Stimulated activated CD4-positive, alpha-beta T cell treated with anti-CD3 and anti-CD28 coated beads, Interleukin-1b, Interleukin-23, amount 100 ng/mL, for 24 hours (primary cell): ENCODE data around the gene IQUB.
"Not testable (repeated sequence)": the region's sequence is repeated elsewhere in the genome, so short reads cannot be mapped to it uniquely, and the experiment has no call there.

Experiments used
- DNase-seq, 4 experiments: peaks; one replicate each; pipeline ENCODE4 v3.0.0-alpha.2; 2020; ENCODE audit warnings: low read depth in 4 of 4, low spot score in 1 of 4

Gene IQUB

GRCh38 chr7:123494193-123494796, 40.1 kb downstream of the IQUB start:
- peak in 2 of 4 experiments; percentile 1 to 8 for DNase-seq

GRCh38 chr7:123492485-123492884, 41.9 kb downstream of the IQUB start:
- DNase-seq: no peak

GRCh38 chr7:123485721-123486120, 48.7 kb downstream of the IQUB start:
- no peak for DNase-seq

- DNase-seq: no peak
These were observed 49.2 kb downstream of the IQUB start for GRCh38 chr7:123485187-123485586.

- no peak for DNase-seq
These were observed 50.2 kb downstream of the IQUB start for GRCh38 chr7:123484199-123484598.

- DNase-seq: no peak
These were observed 54.3 kb downstream of the IQUB start for GRCh38 chr7:123480107-123480506.

GRCh38 chr7:123478056-123478455, 56.3 kb downstream of the IQUB start:
- not testable (repeated sequence) for DNase-seq

GRCh38 chr7:123472750-123473445, 61.5 kb downstream of the IQUB start:
- no peak for DNase-seq

GRCh38 chr7:123472327-123472726, 62.1 kb downstream of the IQUB start:
- DNase-seq: no peak

GRCh38 chr7:123468303-123468702, 66.1 kb downstream of the IQUB start:
- DNase-seq: no peak

- no peak for DNase-seq
These were observed 70.5 kb downstream of the IQUB start for GRCh38 chr7:123463890-123464289.

GRCh38 chr7:123460616-123461015, 73.8 kb downstream of the IQUB start:
- no peak for DNase-seq

GRCh38 chr7:123455965-123456470, 78.4 kb downstream of the IQUB start:
- no peak for DNase-seq

GRCh38 chr7:123440101-123440548, 94.3 kb downstream of the IQUB start:
- no peak for DNase-seq

GRCh38 chr7:123439191-123439590, 95.2 kb downstream of the IQUB start:
- DNase-seq: no peak

- no peak for DNase-seq
These were observed 96.9 kb downstream of the IQUB start for GRCh38 chr7:123437447-123437995.

- DNase-seq: no peak
These were observed 99.2 kb downstream of the IQUB start for GRCh38 chr7:123435080-123435700.

- no peak for DNase-seq
These were observed 100.7 kb downstream of the IQUB start for GRCh38 chr7:123433665-123434064.

GRCh38 chr7:123432601-123433000, 101.8 kb downstream of the IQUB start:
- no peak for DNase-seq

GRCh38 chr7:123431075-123431614, 103.2 kb downstream of the IQUB start:
- no peak for DNase-seq

- no peak for DNase-seq
These were observed 109.1 kb downstream of the IQUB start for GRCh38 chr7:123425246-123425645.

GRCh38 chr7:123424463-123424862, 109.9 kb downstream of the IQUB start:
- DNase-seq: no peak
